Liver (tissue), 9 donors: ENCODE results near the gene PPDPF. TPM values are rescaled to one million over a fixed set of nuclear protein-coding genes. Genes with fewer than 3 reads are reported as not detected.
A peak's percentile ranks its signal among the peaks of the same experiment; 100 is the strongest.

Source experiments
- DNase-seq: peaks from one replicate; pipeline ENCODE4 v3.0.0-alpha.2; 2017; ENCODE audit warnings: low spot score
- H3K27ac ChIP-seq, 2 donors: one replicate each; pipeline ENCODE4 v1.7.0; 2013; ENCODE audit warnings: inconsistent platforms in 2 of 2, low read length in 2 of 2, control low read depth in 1 of 2, low read depth in 1 of 2, mild to moderate bottlenecking in 1 of 2
- H3K27me3 ChIP-seq, 4 donors: one replicate each; pipeline versions ENCODE4 v1.6.1 to v1.7.0; 2013; ENCODE audit warnings: low read length in 3 of 4, inconsistent platforms in 1 of 4, mild to moderate bottlenecking in 1 of 4, moderate library complexity in 1 of 4; ENCODE audit not compliant: control insufficient read depth in 4 of 4, insufficient read depth in 4 of 4
- H3K36me3 ChIP-seq, 4 donors: one replicate each; pipeline versions ENCODE4 v1.6.1 to v1.7.0; 2013; ENCODE audit warnings: low read length in 3 of 4, mild to moderate bottlenecking in 3 of 4, low read depth in 1 of 4, moderate library complexity in 1 of 4; ENCODE audit not compliant: control insufficient read depth in 4 of 4, insufficient read depth in 3 of 4
- H3K4me1 ChIP-seq, 4 donors: one replicate each; pipeline versions ENCODE4 v1.6.1 to v1.7.0; 2013; ENCODE audit warnings: low read length in 3 of 4, mild to moderate bottlenecking in 3 of 4, moderate library complexity in 1 of 4; ENCODE audit not compliant: control insufficient read depth in 4 of 4, insufficient read depth in 4 of 4
- H3K4me3 ChIP-seq, 3 donors: one replicate each; pipeline versions ENCODE4 v1.6.1 to v1.7.0; 2013; ENCODE audit warnings: low read length in 3 of 3, control low read depth in 1 of 3, low read depth in 1 of 3, mild to moderate bottlenecking in 1 of 3
- H3K9ac ChIP-seq, 2 donors: one replicate each; pipeline ENCODE4 v1.7.0; 2013; ENCODE audit warnings: low read length in 2 of 2, mild to moderate bottlenecking in 2 of 2, moderate library complexity in 2 of 2, control low read depth in 1 of 2, low read depth in 1 of 2
- H3K9me3 ChIP-seq, 4 donors: one replicate each; pipeline versions ENCODE4 v1.6.1 to v1.7.0; 2013; ENCODE audit warnings: low read length in 3 of 4; ENCODE audit not compliant: control insufficient read depth in 4 of 4
- EGR1 ChIP-seq, 2 donors: IDR thresholded peaks; 2 replicates each; pipeline ENCODE4 v1.6.1; 2016 to 2018; ENCODE audit warnings: antibody characterized with exemption in 2 of 2, low read depth in 2 of 2
- FOXA1 ChIP-seq: IDR thresholded peaks from 2 replicates; pipeline ENCODE4 v1.6.1; 2016; ENCODE audit warnings: antibody characterized with exemption
- HNF4A ChIP-seq, 2 donors: conservative IDR thresholded peaks; 2 replicates each; pipeline ENCODE4 v1.6.1; 2016; ENCODE audit warnings: antibody characterized with exemption in 2 of 2, mild to moderate bottlenecking in 2 of 2
- NR2F2 ChIP-seq: IDR thresholded peaks from 2 replicates; pipeline ENCODE4 v1.6.1; 2016; ENCODE audit warnings: antibody characterized with exemption
- RAD21 ChIP-seq, 2 donors: IDR thresholded peaks; 2 replicates each; pipeline ENCODE4 v1.6.1; 2016; ENCODE audit warnings: antibody characterized with exemption in 2 of 2, mild to moderate bottlenecking in 2 of 2
- SP1 ChIP-seq: IDR thresholded peaks from 2 replicates; pipeline ENCODE4 v1.6.1; 2018; ENCODE audit warnings: antibody characterized with exemption, mild to moderate bottlenecking
- WGBS: extraction: QIAGEN DNeasy Blood & Tissue Kit; methylation state at CpG from one replicate; pipeline ENCODE4 v1.1.7; 2013; 5-methylcytosine and 5-hydroxymethylcytosine counted together
- polyA plus RNA-seq, 2 donors: library from polyadenylated mRNA; stranded (reverse) in 1 of 2; unstranded in 1 of 2; fragments of 200-250 nt in 1 of 2; fragments of >200 nt in 1 of 2; fragmentation: Nextera tagmentation in 1 of 2; extraction: Ambion mirVana in 1 of 2; gene quantifications; one replicate each; pipeline versions ENCODE4 v1.2.1 to v1.2.3, GENCODE V29; 2013 to 2015
- total RNA-seq, 2 donors: library from RNA; depleted of rRNA; stranded (reverse); fragments of >200 nt; gene quantifications; one replicate each; pipeline ENCODE4 v1.2.3, GENCODE V29; 2014
- TF ChIP-seq, protein P1 (sequence below): IDR thresholded peaks from 2 replicates; pipeline ENCODE4 v1.6.1; 2016; ENCODE audit warnings: antibody characterized with exemption
- TF ChIP-seq, protein P2 (sequence below): fragments of 150-350 bp; IDR thresholded peaks from 2 replicates; pipeline ENCODE4 v1.5.1; 2017; ENCODE audit warnings: improper control_type of control experiment, low read depth, low read length; ENCODE audit not compliant: missing input control
- TF ChIP-seq, protein P3 (sequence below): IDR thresholded peaks from 2 replicates; pipeline ENCODE4 v1.6.1; 2016; ENCODE audit warnings: antibody characterized with exemption
- TF ChIP-seq, protein P4 (sequence below): IDR thresholded peaks from 2 replicates; pipeline ENCODE4 v1.6.1; 2016; ENCODE audit warnings: antibody characterized with exemption, mild to moderate bottlenecking
- donor health status: healthy.
- donor health status: healthy.
- donor health status: healthy.
- donor health status: healthy.
- donor health status: healthy.

The PPDPF gene
- total and polyA plus RNA-seq, 4 donors = 8.3 to 196 (median 25.3) TPM

DNA sequence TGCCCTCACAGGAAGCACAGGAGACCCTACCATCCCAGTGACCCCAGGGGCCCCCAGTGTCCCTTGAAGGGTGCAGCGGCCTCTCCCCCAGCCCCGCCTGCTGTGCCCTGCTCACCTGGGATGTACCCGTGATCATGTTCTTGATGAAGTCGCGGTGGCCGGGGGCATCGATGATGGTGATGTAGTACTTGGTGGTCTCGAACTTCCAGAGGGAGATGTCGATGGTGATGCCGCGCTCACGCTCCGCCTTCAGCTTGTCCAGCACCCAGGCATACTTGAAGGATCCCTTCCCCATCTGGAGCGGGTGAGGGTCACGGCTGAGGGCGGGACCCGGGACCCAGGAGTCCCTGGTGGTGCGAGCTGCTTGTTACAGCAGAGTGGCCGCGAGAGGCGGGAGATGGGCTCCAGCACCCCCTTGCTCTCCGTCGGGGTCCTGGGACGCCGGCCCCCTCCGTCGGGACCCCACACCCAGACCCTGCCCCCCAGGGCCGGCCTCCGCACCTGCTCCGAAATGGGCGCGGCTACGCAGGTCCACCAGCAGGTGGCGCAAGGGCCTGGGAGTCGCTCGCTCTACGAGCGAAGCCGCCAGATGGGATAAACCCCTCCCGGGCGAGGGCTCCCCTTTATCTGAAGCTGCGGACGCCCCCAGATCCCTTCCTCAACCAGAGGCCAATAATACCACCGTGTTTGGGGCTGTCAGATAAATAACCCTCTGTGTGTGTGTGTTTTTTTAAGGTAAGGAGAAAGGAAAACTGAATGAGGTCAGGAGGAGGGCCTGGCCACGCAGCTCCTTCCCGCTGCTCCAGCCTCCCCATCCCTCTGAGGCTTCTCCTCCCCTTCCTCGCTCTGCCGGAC lies 24.6 kb upstream of the PPDPF start:
- Histone ChIP-seq H3K36me3 (no peaks in the 10 kb centered on the region), H3K9me3 (no peaks in the 10 kb centered on the region), H3K4me1 (peaks cover 3 to 15% (median 7%) of the 10 kb centered on the region in 4 donors), H3K27ac (no peak overlapping the region), H3K27me3 (peaks cover 0 to 9% (median under 1%) of the 10 kb centered on the region in 4 donors), H3K9ac (no peak overlapping the region), H3K4me3 (peak overlapping the region in 2 of 3 donors; percentile 24 to 41)
- peak; percentile 71 for DNase-seq
- WGBS = 22% methylated on average over 48 of the region's 48 CpGs
- TF ChIP-seq SP1 (no peak), RAD21 (IDR thresholded peaks at IDR 0.05) (peak; percentile 69 to 77), EGR1 (IDR thresholded peaks at IDR 0.05; ENCODE audit: low read depth in 2 of 2) (no peak)
- TF ChIP-seq, protein P1, sequence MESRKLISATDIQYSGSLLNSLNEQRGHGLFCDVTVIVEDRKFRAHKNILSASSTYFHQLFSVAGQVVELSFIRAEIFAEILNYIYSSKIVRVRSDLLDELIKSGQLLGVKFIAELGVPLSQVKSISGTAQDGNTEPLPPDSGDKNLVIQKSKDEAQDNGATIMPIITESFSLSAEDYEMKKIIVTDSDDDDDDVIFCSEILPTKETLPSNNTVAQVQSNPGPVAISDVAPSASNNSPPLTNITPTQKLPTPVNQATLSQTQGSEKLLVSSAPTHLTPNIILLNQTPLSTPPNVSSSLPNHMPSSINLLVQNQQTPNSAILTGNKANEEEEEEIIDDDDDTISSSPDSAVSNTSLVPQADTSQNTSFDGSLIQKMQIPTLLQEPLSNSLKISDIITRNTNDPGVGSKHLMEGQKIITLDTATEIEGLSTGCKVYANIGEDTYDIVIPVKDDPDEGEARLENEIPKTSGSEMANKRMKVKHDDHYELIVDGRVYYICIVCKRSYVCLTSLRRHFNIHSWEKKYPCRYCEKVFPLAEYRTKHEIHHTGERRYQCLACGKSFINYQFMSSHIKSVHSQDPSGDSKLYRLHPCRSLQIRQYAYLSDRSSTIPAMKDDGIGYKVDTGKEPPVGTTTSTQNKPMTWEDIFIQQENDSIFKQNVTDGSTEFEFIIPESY = no peak
- TF ChIP-seq, protein P2, sequence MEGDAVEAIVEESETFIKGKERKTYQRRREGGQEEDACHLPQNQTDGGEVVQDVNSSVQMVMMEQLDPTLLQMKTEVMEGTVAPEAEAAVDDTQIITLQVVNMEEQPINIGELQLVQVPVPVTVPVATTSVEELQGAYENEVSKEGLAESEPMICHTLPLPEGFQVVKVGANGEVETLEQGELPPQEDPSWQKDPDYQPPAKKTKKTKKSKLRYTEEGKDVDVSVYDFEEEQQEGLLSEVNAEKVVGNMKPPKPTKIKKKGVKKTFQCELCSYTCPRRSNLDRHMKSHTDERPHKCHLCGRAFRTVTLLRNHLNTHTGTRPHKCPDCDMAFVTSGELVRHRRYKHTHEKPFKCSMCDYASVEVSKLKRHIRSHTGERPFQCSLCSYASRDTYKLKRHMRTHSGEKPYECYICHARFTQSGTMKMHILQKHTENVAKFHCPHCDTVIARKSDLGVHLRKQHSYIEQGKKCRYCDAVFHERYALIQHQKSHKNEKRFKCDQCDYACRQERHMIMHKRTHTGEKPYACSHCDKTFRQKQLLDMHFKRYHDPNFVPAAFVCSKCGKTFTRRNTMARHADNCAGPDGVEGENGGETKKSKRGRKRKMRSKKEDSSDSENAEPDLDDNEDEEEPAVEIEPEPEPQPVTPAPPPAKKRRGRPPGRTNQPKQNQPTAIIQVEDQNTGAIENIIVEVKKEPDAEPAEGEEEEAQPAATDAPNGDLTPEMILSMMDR = peak; percentile 72

DNA sequence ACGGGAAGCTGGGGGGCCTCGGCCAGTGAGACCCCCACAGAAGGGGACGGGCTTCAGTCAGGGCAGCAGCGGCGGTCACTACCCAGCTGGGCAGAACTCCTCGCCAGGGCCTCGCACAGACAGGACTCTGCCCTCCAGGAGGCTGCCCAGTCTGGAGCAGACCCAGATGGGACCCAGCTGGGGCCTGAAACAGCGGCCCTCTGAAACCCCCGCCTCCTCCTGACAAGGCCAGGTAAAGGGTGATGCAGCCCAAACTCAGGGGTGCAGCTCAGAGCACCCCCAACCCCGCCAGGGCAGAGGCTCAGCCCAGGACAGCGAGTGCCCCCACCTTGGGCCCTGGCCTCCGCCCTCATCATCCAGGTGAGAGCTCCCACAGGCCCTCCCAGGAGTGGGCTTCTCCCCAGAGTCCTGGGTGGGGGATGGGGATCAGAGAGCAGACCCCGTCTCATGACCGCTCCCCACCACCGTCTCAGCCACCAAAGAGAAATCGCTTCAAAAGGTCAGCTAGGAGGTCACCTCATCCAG lies 23.9 kb upstream of the PPDPF start:
- Histone ChIP-seq H3K4me3 (peak overlapping the region in 2 of 3 donors; percentile 24 to 41), H3K9ac (no peak overlapping the region), H3K4me1 (peaks cover 3 to 15% (median 7%) of the 10 kb centered on the region in 4 donors), H3K27me3 (peaks cover 0 to 9% (median under 1%) of the 10 kb centered on the region in 4 donors), H3K36me3 (no peaks in the 10 kb centered on the region), H3K27ac (no peak overlapping the region), H3K9me3 (no peaks in the 10 kb centered on the region)
- DNase-seq = no peak
- TF ChIP-seq, protein P3, sequence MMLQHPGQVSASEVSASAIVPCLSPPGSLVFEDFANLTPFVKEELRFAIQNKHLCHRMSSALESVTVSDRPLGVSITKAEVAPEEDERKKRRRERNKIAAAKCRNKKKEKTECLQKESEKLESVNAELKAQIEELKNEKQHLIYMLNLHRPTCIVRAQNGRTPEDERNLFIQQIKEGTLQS = no peak
- TF ChIP-seq RAD21 (IDR thresholded peaks at IDR 0.05) (no peak), NR2F2 (no peak), HNF4A (conservative IDR thresholded peaks at IDR 0.05) (no peak), FOXA1 (no peak)
- TF ChIP-seq, protein P1 = no peak
- TF ChIP-seq, protein P4, sequence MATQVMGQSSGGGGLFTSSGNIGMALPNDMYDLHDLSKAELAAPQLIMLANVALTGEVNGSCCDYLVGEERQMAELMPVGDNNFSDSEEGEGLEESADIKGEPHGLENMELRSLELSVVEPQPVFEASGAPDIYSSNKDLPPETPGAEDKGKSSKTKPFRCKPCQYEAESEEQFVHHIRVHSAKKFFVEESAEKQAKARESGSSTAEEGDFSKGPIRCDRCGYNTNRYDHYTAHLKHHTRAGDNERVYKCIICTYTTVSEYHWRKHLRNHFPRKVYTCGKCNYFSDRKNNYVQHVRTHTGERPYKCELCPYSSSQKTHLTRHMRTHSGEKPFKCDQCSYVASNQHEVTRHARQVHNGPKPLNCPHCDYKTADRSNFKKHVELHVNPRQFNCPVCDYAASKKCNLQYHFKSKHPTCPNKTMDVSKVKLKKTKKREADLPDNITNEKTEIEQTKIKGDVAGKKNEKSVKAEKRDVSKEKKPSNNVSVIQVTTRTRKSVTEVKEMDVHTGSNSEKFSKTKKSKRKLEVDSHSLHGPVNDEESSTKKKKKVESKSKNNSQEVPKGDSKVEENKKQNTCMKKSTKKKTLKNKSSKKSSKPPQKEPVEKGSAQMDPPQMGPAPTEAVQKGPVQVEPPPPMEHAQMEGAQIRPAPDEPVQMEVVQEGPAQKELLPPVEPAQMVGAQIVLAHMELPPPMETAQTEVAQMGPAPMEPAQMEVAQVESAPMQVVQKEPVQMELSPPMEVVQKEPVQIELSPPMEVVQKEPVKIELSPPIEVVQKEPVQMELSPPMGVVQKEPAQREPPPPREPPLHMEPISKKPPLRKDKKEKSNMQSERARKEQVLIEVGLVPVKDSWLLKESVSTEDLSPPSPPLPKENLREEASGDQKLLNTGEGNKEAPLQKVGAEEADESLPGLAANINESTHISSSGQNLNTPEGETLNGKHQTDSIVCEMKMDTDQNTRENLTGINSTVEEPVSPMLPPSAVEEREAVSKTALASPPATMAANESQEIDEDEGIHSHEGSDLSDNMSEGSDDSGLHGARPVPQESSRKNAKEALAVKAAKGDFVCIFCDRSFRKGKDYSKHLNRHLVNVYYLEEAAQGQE = no peak
- WGBS = 53% methylated on average over 16 of the region's 16 CpGs
